ENCODE data around the gene ME3.
A peak's percentile ranks its signal among the peaks of the same experiment; 100 is the strongest.

The ME3 gene

GRCh38 chr11:86672007-86672621 lies at the start of gene ME3:
Gene ME3 (minus strand): TSS chr11:86672616.
- TF ChIP-seq, protein P1, sequence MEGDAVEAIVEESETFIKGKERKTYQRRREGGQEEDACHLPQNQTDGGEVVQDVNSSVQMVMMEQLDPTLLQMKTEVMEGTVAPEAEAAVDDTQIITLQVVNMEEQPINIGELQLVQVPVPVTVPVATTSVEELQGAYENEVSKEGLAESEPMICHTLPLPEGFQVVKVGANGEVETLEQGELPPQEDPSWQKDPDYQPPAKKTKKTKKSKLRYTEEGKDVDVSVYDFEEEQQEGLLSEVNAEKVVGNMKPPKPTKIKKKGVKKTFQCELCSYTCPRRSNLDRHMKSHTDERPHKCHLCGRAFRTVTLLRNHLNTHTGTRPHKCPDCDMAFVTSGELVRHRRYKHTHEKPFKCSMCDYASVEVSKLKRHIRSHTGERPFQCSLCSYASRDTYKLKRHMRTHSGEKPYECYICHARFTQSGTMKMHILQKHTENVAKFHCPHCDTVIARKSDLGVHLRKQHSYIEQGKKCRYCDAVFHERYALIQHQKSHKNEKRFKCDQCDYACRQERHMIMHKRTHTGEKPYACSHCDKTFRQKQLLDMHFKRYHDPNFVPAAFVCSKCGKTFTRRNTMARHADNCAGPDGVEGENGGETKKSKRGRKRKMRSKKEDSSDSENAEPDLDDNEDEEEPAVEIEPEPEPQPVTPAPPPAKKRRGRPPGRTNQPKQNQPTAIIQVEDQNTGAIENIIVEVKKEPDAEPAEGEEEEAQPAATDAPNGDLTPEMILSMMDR (IDR thresholded peaks at IDR 0.05; ENCODE audit: low read depth, low read length, missing control alignments): no peak
- H3K4me3 ChIP-seq (ENCODE audit: low read depth, low read length): peak within 1 kb of the TSS; percentile 60
- in situ Hi-C loops (cut with HindIII; ENCODE audit: low sequenced_read_pairs): no loop called here
- DNase-seq (ENCODE audit: low read depth): no peak

DNA sequence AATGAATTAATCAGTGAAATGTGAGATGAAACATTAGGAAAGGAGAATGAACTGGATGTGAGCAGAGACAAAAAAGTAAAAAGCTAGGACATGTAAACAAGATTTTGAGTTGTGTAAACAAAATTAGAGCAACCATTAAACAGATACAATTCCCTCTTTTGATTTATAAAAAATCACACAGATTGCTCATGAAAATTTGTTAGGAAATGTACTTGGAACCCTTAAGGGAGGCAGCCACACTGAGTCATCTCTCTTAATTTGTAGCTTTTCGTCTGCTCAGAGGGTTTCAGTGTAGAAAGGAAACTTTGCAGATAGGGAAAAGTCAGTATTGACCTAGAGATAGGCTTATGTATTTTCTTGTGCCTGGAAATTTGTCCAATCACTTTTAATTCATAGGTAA lies 49.6 kb upstream of the ME3 start:
- TF ChIP-seq, protein P1 (IDR thresholded peaks at IDR 0.05; ENCODE audit: low read depth, low read length, missing control alignments): no peak
- in situ Hi-C loops (cut with HindIII; ENCODE audit: low sequenced_read_pairs): no loop called here
- no peak for DNase-seq (ENCODE audit: low read depth)
- H3K4me3 ChIP-seq (ENCODE audit: low read depth, low read length): no peak overlapping the region

DNA sequence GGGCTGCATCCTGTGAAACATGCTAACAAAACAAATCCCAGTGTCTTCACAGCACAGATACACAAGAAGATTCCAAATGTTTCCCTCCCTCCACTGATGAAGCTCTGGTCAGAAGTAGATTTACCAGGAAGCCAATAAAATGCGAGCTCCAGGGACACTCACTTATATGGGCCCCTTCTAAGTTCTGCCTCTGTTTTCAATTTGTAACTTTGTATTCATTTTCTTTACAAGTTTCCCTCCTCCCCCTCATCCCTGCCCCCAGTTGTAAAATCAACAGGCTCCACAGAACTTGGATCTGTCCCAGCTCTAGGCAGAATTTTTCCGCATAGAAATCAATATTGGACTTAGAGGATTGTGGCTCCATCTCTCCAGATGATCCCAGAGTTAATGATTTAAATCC lies 48.1 kb upstream of the ME3 start:
- DNase-seq (ENCODE audit: low read depth): no peak
- no peak overlapping the region for H3K4me3 ChIP-seq (ENCODE audit: low read depth, low read length)
- in situ Hi-C loops (cut with HindIII; ENCODE audit: low sequenced_read_pairs): no loop called here
- TF ChIP-seq, protein P1 (IDR thresholded peaks at IDR 0.05; ENCODE audit: low read depth, low read length, missing control alignments): no peak

- TF ChIP-seq, protein P1 (IDR thresholded peaks at IDR 0.05; ENCODE audit: low read depth, low read length, missing control alignments): no peak
- DNase-seq (ENCODE audit: low read depth): peak; percentile 60
- H3K4me3 ChIP-seq (ENCODE audit: low read depth, low read length): no peak overlapping the region
- in situ Hi-C loops (cut with HindIII; ENCODE audit: low sequenced_read_pairs): no loop called here
Measured at GRCh38 chr11:86719781-86720463, 47.5 kb upstream of the ME3 start.

DNA sequence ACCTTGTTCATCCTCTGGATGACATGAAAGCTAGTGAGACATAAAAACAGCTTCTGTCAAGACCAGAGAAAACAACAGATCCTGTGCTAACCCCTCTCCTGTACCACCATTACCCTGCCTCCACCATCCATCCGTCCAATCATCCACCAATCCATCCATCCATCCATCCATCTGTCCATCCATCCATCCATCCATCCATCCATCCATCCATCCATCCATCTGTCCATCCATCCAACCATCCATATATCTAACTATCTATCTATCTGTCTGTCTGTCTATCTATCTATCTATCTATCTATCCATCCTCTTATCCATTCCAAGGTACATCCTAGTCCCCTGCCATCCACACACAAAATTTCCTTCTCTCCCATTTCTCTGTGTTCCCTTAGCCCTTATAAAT lies 46.6 kb upstream of the ME3 start:
- DNase-seq (ENCODE audit: low read depth): no peak
- no peak overlapping the region for H3K4me3 ChIP-seq (ENCODE audit: low read depth, low read length)
- TF ChIP-seq, protein P1 (IDR thresholded peaks at IDR 0.05; ENCODE audit: low read depth, low read length, missing control alignments): no peak
- in situ Hi-C loops (cut with HindIII; ENCODE audit: low sequenced_read_pairs): no loop called here

GRCh38 chr11:86718521-86718920 lies 46.1 kb upstream of the ME3 start:
- no peak for DNase-seq (ENCODE audit: low read depth)
- in situ Hi-C loops (cut with HindIII; ENCODE audit: low sequenced_read_pairs): no loop called here
- TF ChIP-seq, protein P1 (IDR thresholded peaks at IDR 0.05; ENCODE audit: low read depth, low read length, missing control alignments): no peak
- no peak overlapping the region for H3K4me3 ChIP-seq (ENCODE audit: low read depth, low read length)

Measured in astrocyte of the cerebellum (primary cell).